HepG2 (cell line): ENCODE measurements around the gene EEPD1. TPM values are rescaled to one million over a fixed set of nuclear protein-coding genes. Genes with fewer than 3 reads are reported as not detected.
A peak's percentile ranks its signal among the peaks of the same experiment; 100 is the strongest.

ENCODE experiments used
- ATAC-seq: fragments of 200-7000 bp; cut with Tn5 transposase; 3 replicates; pipeline ENCODE4 v1.9.1; 2020; ENCODE audit warnings: mild to moderate bottlenecking, moderate library complexity
- BruUV-seq: library from RNA; stranded (reverse); fragments of 400-500 nt; replicated peaks from 2 replicates; lab custom pipeline; 2021; lab: Mats Ljungman, UMichigan
- CTCF ChIA-PET: fragments of 300-600 bp; formaldehyde crosslinking; extraction: SDS; loops from one replicate; lab custom pipeline; 2021; ENCODE audit warnings: low total read pairs, inconsistent platforms, low intra/inter-chr PET ratio; lab: Yijun Ruan, JAX
- POLR2A ChIA-PET: fragments of 350-600 bp; sonication (Branson Sonifier 250); formaldehyde crosslinking; loops from one replicate; lab custom pipeline; 2020; ENCODE audit warnings: antibody characterized with exemption, inconsistent platforms; lab: Yijun Ruan, JAX
- DNase-seq: peaks from one replicate; pipeline ENCODE4 v3.0.0-alpha.2; 2015; ENCODE audit warnings: low spot score
- FAIRE-seq: peaks from 3 replicates; lab custom pipeline; 2011; peaks lifted over from hg19 to GRCh38; lab: Jason Lieb, UNC
- H2AFZ ChIP-seq: one replicate; pipeline ENCODE4 v1.6.1; 2011; ENCODE audit warnings: low read length, inconsistent platforms
- H3K27ac ChIP-seq: fragments of 300-600 bp; 3 replicates; pipeline ENCODE4 v1.8.0; 2011; ENCODE audit warnings: mixed run types, mild to moderate bottlenecking, mixed read lengths, low read length, inconsistent platforms; ENCODE audit not compliant: insufficient read depth; ENCODE audit errors: extremely low read length
- H3K27me3 ChIP-seq, 2 experiments: fragments of 200-600 bp in 1 of 2; 2 replicates in 1 of 2; 3 replicates in 1 of 2; pipeline versions ENCODE4 v1.6.0 to v1.8.0; 2011; ENCODE audit warnings: low read length in 2 of 2, mild to moderate bottlenecking in 2 of 2, moderate library complexity in 2 of 2, inconsistent platforms in 1 of 2; ENCODE audit not compliant: insufficient read depth in 2 of 2, control insufficient read depth in 1 of 2
- H3K36me3 ChIP-seq, 2 experiments: fragments of 200-600 bp in 1 of 2; replicated peaks in 1 of 2; 2 replicates in 1 of 2; 3 replicates in 1 of 2; pipeline versions ENCODE4 v1.5.1 to v1.8.0; 2011; ENCODE audit warnings: low read length in 2 of 2, inconsistent platforms in 1 of 2; ENCODE audit not compliant: insufficient read depth in 2 of 2, control insufficient read depth in 1 of 2
- H3K4me1 ChIP-seq: 2 replicates; pipeline ENCODE4 v1.5.1; 2012; ENCODE audit warnings: low read length, inconsistent platforms; ENCODE audit not compliant: insufficient read depth
- H3K4me2 ChIP-seq: 2 replicates; pipeline ENCODE4 v1.6.0; 2011; ENCODE audit warnings: low read depth, low read length, inconsistent platforms
- H3K4me3 ChIP-seq, 3 experiments: fragments of 200-600 bp in 1 of 3; sonication (generic), shearing (Covaris generic) in 1 of 3; replicated peaks in 1 of 3; 2 replicates each; pipeline ENCODE4 v1.5.1; 2011 to 2016; ENCODE audit warnings: low read length in 3 of 3, inconsistent platforms in 2 of 3, low read depth in 2 of 3, mild to moderate bottlenecking in 2 of 3, control low read depth in 1 of 3, mixed read lengths in 1 of 3; ENCODE audit not compliant: insufficient read depth in 1 of 3
- H3K79me2 ChIP-seq: one replicate; pipeline ENCODE4 v1.6.1; 2011; ENCODE audit warnings: low read length, inconsistent platforms; ENCODE audit not compliant: insufficient read depth
- H3K9ac ChIP-seq: 2 replicates; pipeline ENCODE4 v1.6.0; 2011; ENCODE audit warnings: mild to moderate bottlenecking, low read depth, low read length, inconsistent platforms; ENCODE audit not compliant: insufficient read depth
- H3K9me3 ChIP-seq: 2 replicates; pipeline ENCODE4 v1.5.1; 2012; ENCODE audit warnings: mild to moderate bottlenecking, low read length
- H4K20me1 ChIP-seq: 2 replicates; pipeline ENCODE4 v1.6.0; 2011; ENCODE audit warnings: inconsistent platforms, mild to moderate bottlenecking, low read length, moderate library complexity; ENCODE audit not compliant: insufficient read depth
- BCL3 ChIP-seq: sonication (generic); formaldehyde crosslinking; IDR thresholded peaks from 2 replicates; pipeline ENCODE4 v1.5.1; 2020; ENCODE audit warnings: mild to moderate bottlenecking, missing genetic modification reagents, moderate library complexity
- DMTF1 ChIP-seq: sonication (generic); formaldehyde crosslinking; IDR thresholded peaks from 2 replicates; pipeline ENCODE4 v1.4.0; 2020; ENCODE audit warnings: mild to moderate bottlenecking, missing genetic modification reagents
- HDAC6 ChIP-seq: fragments of 200-600 bp; sonication (generic); IDR thresholded peaks from 2 replicates; pipeline ENCODE4 v1.7.0; 2017; ENCODE audit warnings: mild to moderate bottlenecking, antibody characterized with exemption, low read length, low read depth
- ISX ChIP-seq: sonication (generic); formaldehyde crosslinking; conservative IDR thresholded peaks from 2 replicates; pipeline ENCODE4 v1.5.0; 2020; ENCODE audit warnings: missing genetic modification reagents
- MIER2 ChIP-seq: IDR thresholded peaks from 2 replicates; pipeline ENCODE4 v1.6.1; 2016; ENCODE audit warnings: missing biosample characterization, missing genetic modification reagents
- NBN ChIP-seq: fragments of 450-650 bp; conservative IDR thresholded peaks from 2 replicates; pipeline ENCODE4 v1.6.1; 2017
- POLR2AphosphoS2 ChIP-seq: IDR thresholded peaks from 2 replicates; pipeline ENCODE4 v1.6.1; 2011; ENCODE audit warnings: low read depth, low read length, improper control_type of control experiment
- REST ChIP-seq, 2 experiments: IDR thresholded peaks; 2 replicates each; pipeline ENCODE4 v1.6.1; 2011 to 2012; ENCODE audit warnings: low read length in 2 of 2, borderline replicate concordance in 1 of 2, low read depth in 1 of 2, mild to moderate bottlenecking in 1 of 2, moderate library complexity in 1 of 2
- SCMH1 ChIP-seq: sonication (generic); formaldehyde crosslinking; IDR thresholded peaks from 2 replicates; pipeline ENCODE4 v1.9.0; 2021; ENCODE audit warnings: missing genetic modification reagents, mild to moderate bottlenecking, borderline replicate concordance
- SRSF4 ChIP-seq: fragments of 200-400 bp; formaldehyde crosslinking; IDR thresholded peaks from one replicate; pipeline ENCODE4 v1.6.1; 2018; ENCODE audit warnings: mild to moderate bottlenecking, low read depth, low read length, moderate library complexity; ENCODE audit not compliant: poor library complexity, severe bottlenecking
- SRY ChIP-seq: sonication (generic); formaldehyde crosslinking; IDR thresholded peaks from 2 replicates; pipeline ENCODE4 v1.8.0; 2022; ENCODE audit warnings: mild to moderate bottlenecking, missing genetic modification reagents
- THYN1 ChIP-seq: sonication (generic); formaldehyde crosslinking; IDR thresholded peaks from 2 replicates; pipeline ENCODE4 v1.8.1; 2023; ENCODE audit warnings: low read depth, mild to moderate bottlenecking, moderate library complexity, missing genetic modification reagents, borderline replicate concordance
- ZMAT5 ChIP-seq: sonication (generic); formaldehyde crosslinking; IDR thresholded peaks from 2 replicates; pipeline ENCODE4 v1.5.0; 2020; ENCODE audit warnings: mild to moderate bottlenecking, low read depth, missing genetic modification reagents, borderline replicate concordance
- WGBS: methylation state at CpG from one replicate; pipeline ENCODE4 v1.1.6; 2017; ENCODE audit warnings: low lambda C conversion rate; 5-methylcytosine and 5-hydroxymethylcytosine counted together
- in situ Hi-C: cut with HindIII; loops from 2 replicates; pipeline ENCODE4 v1.10.0; 2017; ENCODE audit warnings: low pct_unique_long_range_greater_than_20kb; ENCODE audit not compliant: extremely low pct_ligation_motif_present
- intact Hi-C: fragments of 100-400 bp; cut with micrococcal nuclease; formaldehyde crosslinking; loops from one replicate; pipeline ENCODE4 v1.10.0; 2022; ENCODE audit not compliant: unreplicated experiment
- polyA plus RNA-seq, 8 experiments: library from polyadenylated mRNA; depleted of rRNA in 3 of 8; stranded (reverse) in 7 of 8; unstranded in 1 of 8; fragments of >200 nt; fragmentation: Illumina TruSeq in 4 of 8; extraction: Trizol in 4 of 8; gene quantifications; 2 replicates each; pipeline versions ENCODE4 v1.2.1 to v1.2.3, GENCODE V29; 2011 to 2016; ENCODE audit warnings: low read depth in 4 of 8, missing spikeins in 1 of 8, mixed read lengths in 1 of 8; ENCODE audit not compliant: insufficient read depth in 1 of 8
- total RNA-seq, 5 experiments: library from RNA; depleted of rRNA; stranded (reverse); fragments of >200 nt; fragmentation: Illumina TruSeq; extraction: Trizol; gene quantifications; 2 replicates each; pipeline ENCODE4 v1.2.3, GENCODE V29; 2016; ENCODE audit warnings: low read depth in 1 of 5
- TF ChIP-seq, protein P1 (sequence below): sonication (generic); formaldehyde crosslinking; IDR thresholded peaks from 2 replicates; pipeline ENCODE4; 2020; ENCODE audit warnings: missing genetic modification reagents, mild to moderate bottlenecking, borderline replicate concordance

Gene EEPD1
- total and polyA plus RNA-seq, 2 of the 13 experiments (the other 11 are each of a cell fraction or from before 2014, with no cell fraction given): 10.1 to 16.4 TPM

DNA sequence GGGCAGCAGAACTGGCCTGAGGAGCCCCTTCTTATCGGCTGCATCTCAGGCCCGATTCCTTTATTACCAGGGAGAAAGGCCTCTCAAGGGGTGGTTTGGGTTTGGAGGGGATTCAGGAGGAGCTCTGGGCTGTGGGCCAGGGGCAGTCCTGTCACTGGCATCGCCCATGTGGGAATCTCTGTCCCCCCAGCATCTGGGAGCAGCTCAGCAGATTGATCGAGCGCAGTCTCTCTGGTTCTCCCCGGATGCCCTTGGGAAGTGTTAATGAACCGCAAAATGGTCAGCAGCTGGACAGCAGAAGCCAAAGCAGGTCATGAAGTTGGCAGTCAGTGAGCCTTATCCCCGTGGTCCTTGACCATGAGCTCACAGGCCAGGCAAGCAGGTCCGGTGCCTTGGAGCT, 132.2 kb downstream of the EEPD1 start:
- no TSS peak for BruUV-seq

More for the DNA sequence above, 132.2 kb downstream of the EEPD1 start:
- no peak overlapping the region for H3K27ac ChIP-seq
- intact Hi-C loops (no loop called here), in situ Hi-C loops (no loop called here)
- no peaks in the 10 kb centered on the region for H3K79me2 ChIP-seq
- H2AFZ ChIP-seq: no peak overlapping the region
- no peak for FAIRE-seq
- TF ChIP-seq ISX: no peak
- no peak for TF ChIP-seq POLR2AphosphoS2
- TF ChIP-seq HDAC6: no peak
- no peak for TF ChIP-seq DMTF1 (CRISPR knock-in tag)
- 0 out of 2 replicates have a peak, but pooled peaks have one; percentile 16 for TF ChIP-seq MIER2 (CRISPR knock-in tag)
- TF ChIP-seq ZMAT5 (CRISPR knock-in tag): no peak
- no peak for TF ChIP-seq NBN
- TF ChIP-seq SRY (CRISPR knock-in tag): no peak
- TF ChIP-seq, protein P1, sequence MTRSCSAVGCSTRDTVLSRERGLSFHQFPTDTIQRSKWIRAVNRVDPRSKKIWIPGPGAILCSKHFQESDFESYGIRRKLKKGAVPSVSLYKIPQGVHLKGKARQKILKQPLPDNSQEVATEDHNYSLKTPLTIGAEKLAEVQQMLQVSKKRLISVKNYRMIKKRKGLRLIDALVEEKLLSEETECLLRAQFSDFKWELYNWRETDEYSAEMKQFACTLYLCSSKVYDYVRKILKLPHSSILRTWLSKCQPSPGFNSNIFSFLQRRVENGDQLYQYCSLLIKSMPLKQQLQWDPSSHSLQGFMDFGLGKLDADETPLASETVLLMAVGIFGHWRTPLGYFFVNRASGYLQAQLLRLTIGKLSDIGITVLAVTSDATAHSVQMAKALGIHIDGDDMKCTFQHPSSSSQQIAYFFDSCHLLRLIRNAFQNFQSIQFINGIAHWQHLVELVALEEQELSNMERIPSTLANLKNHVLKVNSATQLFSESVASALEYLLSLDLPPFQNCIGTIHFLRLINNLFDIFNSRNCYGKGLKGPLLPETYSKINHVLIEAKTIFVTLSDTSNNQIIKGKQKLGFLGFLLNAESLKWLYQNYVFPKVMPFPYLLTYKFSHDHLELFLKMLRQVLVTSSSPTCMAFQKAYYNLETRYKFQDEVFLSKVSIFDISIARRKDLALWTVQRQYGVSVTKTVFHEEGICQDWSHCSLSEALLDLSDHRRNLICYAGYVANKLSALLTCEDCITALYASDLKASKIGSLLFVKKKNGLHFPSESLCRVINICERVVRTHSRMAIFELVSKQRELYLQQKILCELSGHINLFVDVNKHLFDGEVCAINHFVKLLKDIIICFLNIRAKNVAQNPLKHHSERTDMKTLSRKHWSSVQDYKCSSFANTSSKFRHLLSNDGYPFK (CRISPR knock-in tag): no peak
- no peak for TF ChIP-seq SCMH1 (CRISPR knock-in tag)
- TF ChIP-seq BCL3 (CRISPR knock-in tag): no peak
- no peak for TF ChIP-seq THYN1
- no peak for TF ChIP-seq SRSF4
- peak in 1 of 2 experiments; percentile 65; a peak in 2 of 4 replicates for TF ChIP-seq REST (IDR thresholded peaks at IDR 0.05; ENCODE audit: borderline replicate concordance in 1 of 2, low read depth in 1 of 2, low read length in 2 of 2)
- H3K9me3 ChIP-seq: no peaks in the 10 kb centered on the region
- DNase-seq: no peak
- no peaks in the 10 kb centered on the region for H3K27me3 ChIP-seq
- H4K20me1 ChIP-seq: no peaks in the 10 kb centered on the region
- CTCF ChIA-PET: no interaction called here
- H3K9ac ChIP-seq: no peak overlapping the region
- H3K4me2 ChIP-seq: no peak overlapping the region
- H3K4me1 ChIP-seq: peaks cover 82% of the 10 kb centered on the region
- 100% methylated on average over 1 of the region's 9 CpGs for WGBS
- no peak overlapping the region for H3K4me3 ChIP-seq
- ATAC-seq: no peak
- peaks cover 3 to 25% of the 10 kb centered on the region in 2 experiments; a peak in 4 of 5 replicates for H3K36me3 ChIP-seq
- POLR2A ChIA-PET: no interaction called here
